ENCODE results near the gene TTLL3.

GRCh38 chr3:9793161-9793781 lies 16.8 kb upstream of the TTLL3 start:
- TF ChIP-seq, protein P1, sequence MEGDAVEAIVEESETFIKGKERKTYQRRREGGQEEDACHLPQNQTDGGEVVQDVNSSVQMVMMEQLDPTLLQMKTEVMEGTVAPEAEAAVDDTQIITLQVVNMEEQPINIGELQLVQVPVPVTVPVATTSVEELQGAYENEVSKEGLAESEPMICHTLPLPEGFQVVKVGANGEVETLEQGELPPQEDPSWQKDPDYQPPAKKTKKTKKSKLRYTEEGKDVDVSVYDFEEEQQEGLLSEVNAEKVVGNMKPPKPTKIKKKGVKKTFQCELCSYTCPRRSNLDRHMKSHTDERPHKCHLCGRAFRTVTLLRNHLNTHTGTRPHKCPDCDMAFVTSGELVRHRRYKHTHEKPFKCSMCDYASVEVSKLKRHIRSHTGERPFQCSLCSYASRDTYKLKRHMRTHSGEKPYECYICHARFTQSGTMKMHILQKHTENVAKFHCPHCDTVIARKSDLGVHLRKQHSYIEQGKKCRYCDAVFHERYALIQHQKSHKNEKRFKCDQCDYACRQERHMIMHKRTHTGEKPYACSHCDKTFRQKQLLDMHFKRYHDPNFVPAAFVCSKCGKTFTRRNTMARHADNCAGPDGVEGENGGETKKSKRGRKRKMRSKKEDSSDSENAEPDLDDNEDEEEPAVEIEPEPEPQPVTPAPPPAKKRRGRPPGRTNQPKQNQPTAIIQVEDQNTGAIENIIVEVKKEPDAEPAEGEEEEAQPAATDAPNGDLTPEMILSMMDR (IDR thresholded peaks at IDR 0.05; ENCODE audit: poor library complexity, severe bottlenecking): no peak
- TF ChIP-seq EP300 (conservative IDR thresholded peaks at IDR 0.05; ENCODE audit: poor library complexity, severe bottlenecking) (no peak), POLR2AphosphoS5 (IDR thresholded peaks at IDR 0.05) (no peak), TAF1 (IDR thresholded peaks at IDR 0.05; ENCODE audit: low read depth) (no peak)
